Measurements from ENCODE around the gene CCDC92B. TPM values are rescaled to one million over a fixed set of nuclear protein-coding genes. Genes with fewer than 3 reads are reported as not detected.

CCDC92B gene
- total and polyA plus RNA-seq, 2 of the 13 experiments (the other 11 are each of a cell fraction or from before 2014, with no cell fraction given): not detected

DNA sequence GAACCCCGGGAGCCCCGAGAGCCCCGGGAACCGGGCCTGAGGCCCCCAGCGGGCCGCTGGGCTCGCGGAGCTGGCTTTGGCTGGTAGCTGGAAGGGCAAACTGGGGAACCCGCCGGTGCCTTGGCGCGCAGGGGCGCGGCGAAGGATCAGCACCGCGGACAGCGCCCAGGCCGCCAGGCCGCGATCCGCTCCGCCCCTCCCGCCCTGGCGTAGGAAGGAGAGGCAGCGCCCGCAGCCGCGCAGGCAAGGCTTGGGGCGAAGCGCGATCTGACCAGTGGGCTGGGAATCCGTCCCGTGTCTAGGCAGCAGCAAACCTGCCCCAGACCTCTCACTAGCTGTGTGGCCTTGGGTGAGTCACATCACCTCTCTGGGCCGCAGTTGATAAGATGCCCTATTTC lies 331 bp upstream of the CCDC92B start (continued):
- TF ChIP-seq ZNF256 (CRISPR knock-in tag; conservative IDR thresholded peaks at IDR 0.05) (peak; percentile 98), ZNF326 (CRISPR knock-in tag; IDR thresholded peaks at IDR 0.05; ENCODE audit: borderline replicate concordance) (no peak), ZNF569 (CRISPR knock-in tag; IDR thresholded peaks at IDR 0.05; ENCODE audit: borderline replicate concordance) (no peak), AFF4 (CRISPR knock-in tag; IDR thresholded peaks at IDR 0.05) (no peak), ZNF609 (CRISPR knock-in tag; IDR thresholded peaks at IDR 0.05; ENCODE audit: borderline replicate concordance) (no peak), ZBTB42 (CRISPR knock-in tag; IDR thresholded peaks at IDR 0.05) (peak; percentile 94), PAX8 (CRISPR knock-in tag; IDR thresholded peaks at IDR 0.05; ENCODE audit: borderline replicate concordance) (peak; percentile 93; the same call in 1 of the 2 replicates), ZNF841 (CRISPR knock-in tag; IDR thresholded peaks at IDR 0.05; ENCODE audit: borderline replicate concordance) (0 out of 2 replicates have a peak, but pooled peaks have one; percentile 75), SIN3B (IDR thresholded peaks at IDR 0.05; ENCODE audit: low read length) (0 out of 2 replicates have a peak, but pooled peaks have one; percentile 25), HOXA5 (CRISPR knock-in tag; IDR thresholded peaks at IDR 0.05) (peak; percentile 100), TGIF2 (CRISPR knock-in tag; IDR thresholded peaks at IDR 0.05) (peak; percentile 97), ADNP (CRISPR knock-in tag; IDR thresholded peaks at IDR 0.05) (no peak), ZNF350 (CRISPR knock-in tag; IDR thresholded peaks at IDR 0.05; ENCODE audit: borderline replicate concordance, low read depth) (peak; percentile 72), ZNF780A (CRISPR knock-in tag; IDR thresholded peaks at IDR 0.05) (peak; percentile 96), ZNF704 (CRISPR knock-in tag; IDR thresholded peaks at IDR 0.05; ENCODE audit: borderline replicate concordance) (peak; percentile 92), HNRNPK (IDR thresholded peaks at IDR 0.05; ENCODE audit: low read depth, low read length, poor library complexity, severe bottlenecking) (peak; percentile 82)
- TF ChIP-seq, protein P1, sequence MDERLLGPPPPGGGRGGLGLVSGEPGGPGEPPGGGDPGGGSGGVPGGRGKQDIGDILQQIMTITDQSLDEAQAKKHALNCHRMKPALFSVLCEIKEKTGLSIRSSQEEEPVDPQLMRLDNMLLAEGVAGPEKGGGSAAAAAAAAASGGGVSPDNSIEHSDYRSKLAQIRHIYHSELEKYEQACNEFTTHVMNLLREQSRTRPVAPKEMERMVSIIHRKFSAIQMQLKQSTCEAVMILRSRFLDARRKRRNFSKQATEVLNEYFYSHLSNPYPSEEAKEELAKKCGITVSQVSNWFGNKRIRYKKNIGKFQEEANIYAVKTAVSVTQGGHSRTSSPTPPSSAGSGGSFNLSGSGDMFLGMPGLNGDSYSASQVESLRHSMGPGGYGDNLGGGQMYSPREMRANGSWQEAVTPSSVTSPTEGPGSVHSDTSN (CRISPR knock-in tag; IDR thresholded peaks at IDR 0.05): no peak
